PC-3 (cell line): ENCODE measurements around the gene PDCD11. TPM values are rescaled to one million over a fixed set of nuclear protein-coding genes. Genes with fewer than 3 reads are reported as not detected.

Experiments used
- ATAC-seq: fragments of 200-7000 bp; cut with Tn5 transposase; 2 replicates; pipeline ENCODE4 v1.9.1; 2020; ENCODE audit warnings: mild to moderate bottlenecking, moderate library complexity
- BruUV-seq: library from RNA; stranded (reverse); fragments of 400-500 nt; replicated peaks from 2 replicates; lab custom pipeline; 2021; lab: Mats Ljungman, UMichigan
- CTCF ChIA-PET: fragments of 300-600 bp; sonication (Branson Sonifier 250); formaldehyde crosslinking; loops from one replicate; lab custom pipeline; 2022; ENCODE audit warnings: antibody characterized with exemption; lab: Charles Lee
- POLR2A ChIA-PET: fragments of 300-600 bp; sonication (Branson Sonifier 250); formaldehyde crosslinking; loops from one replicate; lab custom pipeline; 2022; ENCODE audit warnings: antibody characterized with exemption; ENCODE audit not compliant: unreplicated experiment; lab: Charles Lee
- DNase-seq: peaks from one replicate; pipeline ENCODE4 v3.0.0-alpha.2; 2015
- H2AFZ ChIP-seq: fragments of 300-600 bp; sonication (generic); 2 replicates; pipeline ENCODE4 v1.6.0; 2016; ENCODE audit warnings: antibody characterized with exemption, low read length
- H3F3A ChIP-seq: fragments of 300-600 bp; sonication (generic); one replicate; pipeline ENCODE4 v1.6.0; 2017; ENCODE audit warnings: antibody characterized with exemption, low read length, control low read depth, mild to moderate bottlenecking; ENCODE audit not compliant: unreplicated experiment
- H3K27ac ChIP-seq: fragments of 300-600 bp; sonication (generic); 2 replicates; pipeline ENCODE4 v1.5.1; 2016; ENCODE audit warnings: mild to moderate bottlenecking, low read length
- H3K27me3 ChIP-seq: fragments of 300-600 bp; sonication (generic); 2 replicates; pipeline ENCODE4 v1.6.1; 2016; ENCODE audit warnings: low read length, mixed read lengths
- H3K36me3 ChIP-seq: fragments of 300-600 bp; sonication (generic); 2 replicates; pipeline ENCODE4 v1.6.1; 2016; ENCODE audit warnings: low read depth, mixed run types, low read length, mixed read lengths
- H3K4me1 ChIP-seq: fragments of 300-600 bp; sonication (generic); 2 replicates; pipeline ENCODE4 v1.5.1; 2016; ENCODE audit warnings: low read length; ENCODE audit not compliant: insufficient read depth
- H3K4me2 ChIP-seq: fragments of 300-600 bp; sonication (generic); 2 replicates; pipeline ENCODE4 v1.6.0; 2016; ENCODE audit warnings: low read length
- H3K4me3 ChIP-seq: fragments of 300-600 bp; sonication (generic); 2 replicates; pipeline ENCODE4 v1.5.1; 2016; ENCODE audit warnings: mild to moderate bottlenecking, low read length, mixed read lengths
- H3K79me2 ChIP-seq: fragments of 300-600 bp; sonication (generic); 2 replicates; pipeline ENCODE4 v1.6.1; 2017; ENCODE audit warnings: low read length, mixed read lengths
- H3K9ac ChIP-seq: fragments of 300-600 bp; sonication (generic); 2 replicates; pipeline ENCODE4 v1.6.0; 2016; ENCODE audit warnings: mild to moderate bottlenecking, low read length
- H3K9me2 ChIP-seq: fragments of 300-600 bp; sonication (generic); replicated peaks from 2 replicates; pipeline ENCODE4 v1.6.1; 2016; ENCODE audit warnings: mixed run types, low read length, mixed read lengths
- H3K9me3 ChIP-seq: fragments of 300-600 bp; sonication (generic); 2 replicates; pipeline ENCODE4 v1.6.1; 2016; ENCODE audit warnings: low read length, mixed read lengths
- H4K20me1 ChIP-seq: fragments of 300-600 bp; sonication (generic); 2 replicates; pipeline ENCODE4 v1.6.1; 2016; ENCODE audit warnings: low read length, mixed read lengths
- CTCF ChIP-seq: fragments of 300-600 bp; sonication (generic); conservative IDR thresholded peaks from 2 replicates; pipeline ENCODE4 v1.5.1; 2017; ENCODE audit warnings: antibody characterized with exemption, low read depth, mild to moderate bottlenecking, low read length
- EZH2 ChIP-seq: fragments of 300-600 bp; sonication (generic); IDR thresholded peaks from one replicate; pipeline ENCODE4 v1.6.1; 2017; ENCODE audit warnings: antibody characterized with exemption, mild to moderate bottlenecking, low read length; ENCODE audit not compliant: unreplicated experiment
- EZH2phosphoT487 ChIP-seq: fragments of 300-600 bp; sonication (generic); IDR thresholded peaks from 2 replicates; pipeline ENCODE4 v1.6.1; 2018; ENCODE audit warnings: mild to moderate bottlenecking, antibody characterized with exemption, low read length, borderline replicate concordance
- intact Hi-C: fragments of 100-400 bp; cut with micrococcal nuclease; formaldehyde crosslinking; loops from 2 replicates; pipeline ENCODE4 v1.9.0; 2023
- total RNA-seq: library from RNA; depleted of rRNA; stranded (reverse); fragments of >200 nt; gene quantifications from 2 replicates; pipeline ENCODE4 v1.2.3, GENCODE V29; 2014

Gene PDCD11
- total RNA-seq, 1 experiment from 2014 or later, result 41.9 TPM

- Histone ChIP-seq H2AFZ (no peak overlapping the region), H3K9me3 (no peaks in the 10 kb centered on the region), H3F3A (no peaks in the 10 kb centered on the region), H3K27ac (no peak overlapping the region), H3K4me2 (no peak overlapping the region), H3K9ac (no peak overlapping the region), H3K79me2 (no peaks in the 10 kb centered on the region), H3K27me3 (no peaks in the 10 kb centered on the region), H3K4me1 (peaks cover 15% of the 10 kb centered on the region), H3K36me3 (no peaks in the 10 kb centered on the region; the same call in 1 of the 2 replicates), H3K9me2 (no peaks in the 10 kb centered on the region), H4K20me1 (no peaks in the 10 kb centered on the region), H3K4me3 (no peak overlapping the region)
- DNase-seq (no peak), ATAC-seq (no peak)
- ChIA-PET CTCF (no interaction called here), POLR2A (no interaction called here)
- TF ChIP-seq EZH2 (no peak), CTCF (no peak), EZH2phosphoT487 (no peak)
- BruUV-seq, result no TSS peak
- intact Hi-C loops, result no loop called here
Observed at GRCh38 chr10:103473261-103473671, 76.8 kb downstream of the PDCD11 start.

GRCh38 chr10:103474077-103474476 lies 77.7 kb downstream of the PDCD11 start:
- CTCF ChIA-PET, result no interaction called here
- intact Hi-C loops, result no loop called here
- no peak for DNase-seq
- Histone ChIP-seq H3K4me3 (no peak overlapping the region), H3F3A (no peaks in the 10 kb centered on the region), H3K9me3 (no peaks in the 10 kb centered on the region), H4K20me1 (no peaks in the 10 kb centered on the region), H3K4me1 (peaks cover 22% of the 10 kb centered on the region), H2AFZ (no peak overlapping the region), H3K79me2 (no peaks in the 10 kb centered on the region), H3K27ac (no peak overlapping the region), H3K36me3 (no peaks in the 10 kb centered on the region; the same call in 1 of the 2 replicates), H3K27me3 (no peaks in the 10 kb centered on the region), H3K9me2 (no peaks in the 10 kb centered on the region), H3K4me2 (no peak overlapping the region), H3K9ac (no peak overlapping the region)
- TF ChIP-seq EZH2phosphoT487 (no peak), EZH2 (no peak), CTCF (no peak)
- POLR2A ChIA-PET, result no interaction called here
- no peak for ATAC-seq
- BruUV-seq, result no TSS peak

- H4K20me1 ChIP-seq, result no peaks in the 10 kb centered on the region
- H3K79me2 ChIP-seq, result no peaks in the 10 kb centered on the region
- H3K4me3 ChIP-seq, result no peak overlapping the region
- ATAC-seq (no peak), DNase-seq (no peak)
- H3F3A ChIP-seq, result no peaks in the 10 kb centered on the region
- no peaks in the 10 kb centered on the region for H3K9me2 ChIP-seq
- intact Hi-C loops, result no loop called here
- H3K27me3 ChIP-seq, result no peaks in the 10 kb centered on the region
- no TSS peak for BruUV-seq
- no peak overlapping the region for H3K4me2 ChIP-seq
- ChIA-PET CTCF (no interaction called here), POLR2A (no interaction called here)
- H3K9ac ChIP-seq, result no peak overlapping the region
- H3K9me3 ChIP-seq, result no peaks in the 10 kb centered on the region
- H3K27ac ChIP-seq, result no peak overlapping the region
- H2AFZ ChIP-seq, result no peak overlapping the region
- TF ChIP-seq EZH2, result no peak
- no peak for TF ChIP-seq EZH2phosphoT487
- TF ChIP-seq CTCF, result no peak
- H3K4me1 ChIP-seq, result peaks cover 32% of the 10 kb centered on the region
- H3K36me3 ChIP-seq, result no peaks in the 10 kb centered on the region; the same call in 1 of the 2 replicates
Observed at GRCh38 chr10:103475437-103475836, 79.0 kb downstream of the PDCD11 start.
